DMS53 treated with DMSO at 0.1 percent for 48 hours (cell line): Measurements from ENCODE around the gene UBTD1.

Experiments
- DNase-seq: peaks from one replicate; lab custom pipeline; 2025; ENCODE audit not compliant: unreplicated experiment; lab: John Stamatoyannopoulos, UW

Gene UBTD1

GRCh38 chr10:97607095-97607636, 108.4 kb downstream of the UBTD1 start:
- DNase-seq: no peak

GRCh38 chr10:97608991-97609561, 110.4 kb downstream of the UBTD1 start:
- no peak for DNase-seq

- no peak for DNase-seq
Observed at GRCh38 chr10:97611473-97611872, 112.7 kb downstream of the UBTD1 start.

GRCh38 chr10:97612386-97612785, 113.7 kb downstream of the UBTD1 start:
- DNase-seq: peak; percentile 81

- DNase-seq: no peak
Observed at GRCh38 chr10:97618285-97618684, 119.6 kb downstream of the UBTD1 start.

GRCh38 chr10:97618733-97619132, 120.0 kb downstream of the UBTD1 start:
- DNase-seq: no peak
